GM21526 (cell line): ENCODE results near the gene KCNQ5.

Experiments
- ATAC-seq: cut with Tn5 transposase; IDR thresholded peaks from one replicate; pipeline ENCODE4 v1.9.1; 2021; ENCODE audit warnings: moderate library complexity; ENCODE audit not compliant: unreplicated experiment, low FRiP score

Gene KCNQ5

GRCh38 chr6:72733045-72733444 lies 111.2 kb downstream of the KCNQ5 start:
- ATAC-seq: no peak

GRCh38 chr6:72738091-72738490 lies 116.2 kb downstream of the KCNQ5 start:
- ATAC-seq: no peak

- peak; percentile 67 for ATAC-seq
These were observed 117.5 kb downstream of the KCNQ5 start for GRCh38 chr6:72739368-72739779.

GRCh38 chr6:72740135-72740534 lies 118.3 kb downstream of the KCNQ5 start:
- ATAC-seq: peak; percentile 90

- ATAC-seq: no peak
These were observed 119.2 kb downstream of the KCNQ5 start for GRCh38 chr6:72741083-72741482.

- no peak for ATAC-seq
These were observed 120.3 kb downstream of the KCNQ5 start for GRCh38 chr6:72742001-72742673.

- no peak for ATAC-seq
These were observed 124.4 kb downstream of the KCNQ5 start for GRCh38 chr6:72746276-72746675.

- peak; percentile 59 for ATAC-seq
These were observed 126.9 kb downstream of the KCNQ5 start for GRCh38 chr6:72748759-72749158.

GRCh38 chr6:72755752-72756151 lies 133.9 kb downstream of the KCNQ5 start:
- no peak for ATAC-seq

GRCh38 chr6:72757048-72757447 lies 135.2 kb downstream of the KCNQ5 start:
- ATAC-seq: no peak

- ATAC-seq: no peak
These were observed 136.1 kb downstream of the KCNQ5 start for GRCh38 chr6:72757926-72758325.

- no peak for ATAC-seq
These were observed 137.0 kb downstream of the KCNQ5 start for GRCh38 chr6:72758901-72759300.

- ATAC-seq: no peak
These were observed 138.4 kb downstream of the KCNQ5 start for GRCh38 chr6:72760114-72760793.

GRCh38 chr6:72761761-72762160 lies 139.9 kb downstream of the KCNQ5 start:
- ATAC-seq: no peak

- peak; percentile 63 for ATAC-seq
These were observed 147.7 kb downstream of the KCNQ5 start for GRCh38 chr6:72769459-72770125.

- no peak for ATAC-seq
These were observed 149.1 kb downstream of the KCNQ5 start for GRCh38 chr6:72770959-72771358.

GRCh38 chr6:72776456-72776855 lies 154.6 kb downstream of the KCNQ5 start:
- ATAC-seq: no peak

GRCh38 chr6:72781624-72782023 lies 159.8 kb downstream of the KCNQ5 start:
- no peak for ATAC-seq

GRCh38 chr6:72783035-72783434 lies 161.2 kb downstream of the KCNQ5 start:
- ATAC-seq: no peak

GRCh38 chr6:72783666-72784065 lies 161.8 kb downstream of the KCNQ5 start:
- no peak for ATAC-seq

- no peak for ATAC-seq
These were observed 162.2 kb downstream of the KCNQ5 start for GRCh38 chr6:72784071-72784470.

GRCh38 chr6:72784581-72784980 lies 162.7 kb downstream of the KCNQ5 start:
- ATAC-seq: no peak
